HepG2 (cell line): Measurements from ENCODE around the gene JPH3. TPM values are rescaled to one million over a fixed set of nuclear protein-coding genes. Genes with fewer than 3 reads are reported as not detected.

Experiments used
- AHR ChIP-seq: IDR thresholded peaks from 2 replicates; pipeline ENCODE4 v1.6.1; 2018; ENCODE audit warnings: missing genetic modification reagents, missing compliant biosample characterization
- FLYWCH1 ChIP-seq: sonication (generic); formaldehyde crosslinking; IDR thresholded peaks from 2 replicates; pipeline ENCODE4 v1.8.1; 2023; ENCODE audit warnings: mild to moderate bottlenecking, missing genetic modification reagents
- FOXC1 ChIP-seq: sonication (generic); formaldehyde crosslinking; IDR thresholded peaks from 2 replicates; pipeline ENCODE4 v1.8.0; 2022; ENCODE audit warnings: mild to moderate bottlenecking, missing genetic modification reagents, borderline replicate concordance
- HMG20B ChIP-seq: conservative IDR thresholded peaks from 2 replicates; pipeline ENCODE4 v1.6.1; 2016; ENCODE audit warnings: missing genetic modification reagents, missing compliant biosample characterization
- HOXA9 ChIP-seq: sonication (generic); formaldehyde crosslinking; IDR thresholded peaks from 2 replicates; pipeline ENCODE4 v1.8.1; 2022; ENCODE audit warnings: missing genetic modification reagents, mild to moderate bottlenecking, moderate library complexity, borderline replicate concordance
- KDM2A ChIP-seq: sonication (generic); formaldehyde crosslinking; IDR thresholded peaks from 2 replicates; pipeline ENCODE4 v1.4.0; 2020; ENCODE audit warnings: low read depth, missing genetic modification reagents, borderline replicate concordance
- MED13 ChIP-seq: sonication (generic); formaldehyde crosslinking; IDR thresholded peaks from 2 replicates; pipeline ENCODE4 v1.5.0; 2020; ENCODE audit warnings: missing genetic modification reagents
- NFKB2 ChIP-seq: sonication (generic); formaldehyde crosslinking; IDR thresholded peaks from 2 replicates; pipeline ENCODE4 v1.4.0; 2020; ENCODE audit warnings: missing genetic modification reagents, borderline replicate concordance
- XRCC5 ChIP-seq: fragments of 200-400 bp; formaldehyde crosslinking; optimal IDR thresholded peaks from 2 replicates; pipeline ENCODE3; 2017; ENCODE audit warnings: mild to moderate bottlenecking, low read length
- ZBTB21 ChIP-seq: sonication (generic); formaldehyde crosslinking; IDR thresholded peaks from 2 replicates; pipeline ENCODE4 v1.4.0; 2020; ENCODE audit warnings: missing genetic modification reagents
- ZNF232 ChIP-seq: sonication (generic); formaldehyde crosslinking; IDR thresholded peaks from 2 replicates; pipeline ENCODE4 v1.4.0; 2020; ENCODE audit warnings: missing genetic modification reagents, borderline replicate concordance
- ZNF570 ChIP-seq: sonication (generic); formaldehyde crosslinking; IDR thresholded peaks from 2 replicates; pipeline ENCODE4 v1.4.0; 2020; ENCODE audit warnings: mild to moderate bottlenecking, missing genetic modification reagents, borderline replicate concordance
- ZSCAN12 ChIP-seq: sonication (generic); formaldehyde crosslinking; IDR thresholded peaks from 2 replicates; pipeline ENCODE4 v1.9.0; 2021; ENCODE audit warnings: mild to moderate bottlenecking, missing genetic modification reagents
- polyA plus RNA-seq, 8 experiments: library from polyadenylated mRNA; depleted of rRNA in 3 of 8; stranded (reverse) in 7 of 8; unstranded in 1 of 8; fragments of >200 nt; fragmentation: Illumina TruSeq in 4 of 8; extraction: Trizol in 4 of 8; gene quantifications; 2 replicates each; pipeline versions ENCODE4 v1.2.1 to v1.2.3, GENCODE V29; 2011 to 2016; ENCODE audit warnings: low read depth in 4 of 8, missing spikeins in 1 of 8, mixed read lengths in 1 of 8; ENCODE audit not compliant: insufficient read depth in 1 of 8
- total RNA-seq, 5 experiments: library from RNA; depleted of rRNA; stranded (reverse); fragments of >200 nt; fragmentation: Illumina TruSeq; extraction: Trizol; gene quantifications; 2 replicates each; pipeline ENCODE4 v1.2.3, GENCODE V29; 2016; ENCODE audit warnings: low read depth in 1 of 5
- TF ChIP-seq, protein P1 (sequence below): IDR thresholded peaks from 2 replicates; pipeline ENCODE4 v1.6.1; 2016
- TF ChIP-seq, protein P2 (sequence below): sonication (generic); formaldehyde crosslinking; IDR thresholded peaks from 2 replicates; pipeline ENCODE4 v1.8.1; 2023; ENCODE audit warnings: mild to moderate bottlenecking, missing genetic modification reagents
- TF ChIP-seq, protein P3 (sequence below): sonication (generic); formaldehyde crosslinking; IDR thresholded peaks from 2 replicates; pipeline ENCODE4 v1.4.0; 2020; ENCODE audit warnings: missing genetic modification reagents
- TF ChIP-seq, protein P4 (sequence below): sonication (generic); formaldehyde crosslinking; IDR thresholded peaks from 2 replicates; pipeline ENCODE4 v1.5.1; 2020; ENCODE audit warnings: mild to moderate bottlenecking, missing genetic modification reagents, moderate library complexity
- TF ChIP-seq, protein P5 (sequence below): sonication (generic); formaldehyde crosslinking; IDR thresholded peaks from 2 replicates; pipeline ENCODE4 v1.4.0; 2020; ENCODE audit warnings: missing genetic modification reagents, borderline replicate concordance

The JPH3 gene
- total and polyA plus RNA-seq, 2 of the 13 experiments (the other 11 are each of a cell fraction or from before 2014, with no cell fraction given) = not detected

DNA sequence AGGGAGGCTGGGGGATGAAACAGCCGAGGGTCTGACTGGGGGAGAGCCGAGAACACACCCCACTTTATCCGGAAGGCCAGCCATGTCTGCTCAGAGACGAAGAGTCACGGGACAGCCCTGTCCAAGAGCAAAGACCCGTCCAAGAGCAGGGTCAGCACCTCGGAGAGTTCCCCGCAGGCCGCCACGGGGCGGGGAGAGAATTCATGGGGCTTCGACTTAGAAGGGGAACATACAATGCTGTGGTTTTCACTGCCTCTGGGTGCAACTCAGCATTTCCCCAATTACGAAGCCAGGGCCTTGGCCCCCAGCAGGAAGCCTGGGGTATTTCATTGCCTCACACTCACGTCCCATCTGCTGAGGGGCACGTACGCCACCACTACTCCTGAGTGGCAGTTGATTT, 59.3 kb downstream of the JPH3 start (continued):
- TF ChIP-seq ZNF570 (CRISPR knock-in tag) = no peak
- peak; percentile 81; the same call in 1 of the 2 replicates for TF ChIP-seq AHR (CRISPR knock-in tag)
- TF ChIP-seq KDM2A (CRISPR knock-in tag) = peak; percentile 65; the same call in 1 of the 2 replicates
- TF ChIP-seq, protein P1, sequence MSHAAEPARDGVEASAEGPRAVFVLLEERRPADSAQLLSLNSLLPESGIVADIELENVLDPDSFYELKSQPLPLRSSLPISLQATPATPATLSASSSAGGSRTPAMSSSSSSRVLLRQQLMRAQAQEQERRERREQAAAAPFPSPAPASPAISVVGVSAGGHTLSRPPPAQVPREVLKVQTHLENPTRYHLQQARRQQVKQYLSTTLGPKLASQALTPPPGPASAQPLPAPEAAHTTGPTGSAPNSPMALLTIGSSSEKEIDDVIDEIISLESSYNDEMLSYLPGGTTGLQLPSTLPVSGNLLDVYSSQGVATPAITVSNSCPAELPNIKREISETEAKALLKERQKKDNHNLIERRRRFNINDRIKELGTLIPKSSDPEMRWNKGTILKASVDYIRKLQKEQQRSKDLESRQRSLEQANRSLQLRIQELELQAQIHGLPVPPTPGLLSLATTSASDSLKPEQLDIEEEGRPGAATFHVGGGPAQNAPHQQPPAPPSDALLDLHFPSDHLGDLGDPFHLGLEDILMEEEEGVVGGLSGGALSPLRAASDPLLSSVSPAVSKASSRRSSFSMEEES = peak; percentile 77
- TF ChIP-seq, protein P2, sequence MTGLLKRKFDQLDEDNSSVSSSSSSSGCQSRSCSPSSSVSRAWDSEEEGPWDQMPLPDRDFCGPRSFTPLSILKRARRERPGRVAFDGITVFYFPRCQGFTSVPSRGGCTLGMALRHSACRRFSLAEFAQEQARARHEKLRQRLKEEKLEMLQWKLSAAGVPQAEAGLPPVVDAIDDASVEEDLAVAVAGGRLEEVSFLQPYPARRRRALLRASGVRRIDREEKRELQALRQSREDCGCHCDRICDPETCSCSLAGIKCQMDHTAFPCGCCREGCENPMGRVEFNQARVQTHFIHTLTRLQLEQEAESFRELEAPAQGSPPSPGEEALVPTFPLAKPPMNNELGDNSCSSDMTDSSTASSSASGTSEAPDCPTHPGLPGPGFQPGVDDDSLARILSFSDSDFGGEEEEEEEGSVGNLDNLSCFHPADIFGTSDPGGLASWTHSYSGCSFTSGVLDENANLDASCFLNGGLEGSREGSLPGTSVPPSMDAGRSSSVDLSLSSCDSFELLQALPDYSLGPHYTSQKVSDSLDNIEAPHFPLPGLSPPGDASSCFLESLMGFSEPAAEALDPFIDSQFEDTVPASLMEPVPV (CRISPR knock-in tag) = 0 out of 2 replicates have a peak, but pooled peaks have one; percentile 23
- TF ChIP-seq ZSCAN12 (CRISPR knock-in tag) = 0 out of 2 replicates have a peak, but pooled peaks have one; percentile 68
- 0 out of 2 replicates have a peak, but pooled peaks have one; percentile 47 for TF ChIP-seq ZBTB21 (CRISPR knock-in tag)
- peak; percentile 75; the same call in 1 of the 2 replicates for TF ChIP-seq FOXC1 (CRISPR knock-in tag)
- TF ChIP-seq HMG20B (CRISPR knock-in tag) = 0 out of 2 replicates have a peak, but pooled peaks have one; percentile 41
- peak; percentile 63; the same call in 1 of the 2 replicates for TF ChIP-seq MED13 (CRISPR knock-in tag)
- no peak for TF ChIP-seq FLYWCH1
- TF ChIP-seq, protein P3, sequence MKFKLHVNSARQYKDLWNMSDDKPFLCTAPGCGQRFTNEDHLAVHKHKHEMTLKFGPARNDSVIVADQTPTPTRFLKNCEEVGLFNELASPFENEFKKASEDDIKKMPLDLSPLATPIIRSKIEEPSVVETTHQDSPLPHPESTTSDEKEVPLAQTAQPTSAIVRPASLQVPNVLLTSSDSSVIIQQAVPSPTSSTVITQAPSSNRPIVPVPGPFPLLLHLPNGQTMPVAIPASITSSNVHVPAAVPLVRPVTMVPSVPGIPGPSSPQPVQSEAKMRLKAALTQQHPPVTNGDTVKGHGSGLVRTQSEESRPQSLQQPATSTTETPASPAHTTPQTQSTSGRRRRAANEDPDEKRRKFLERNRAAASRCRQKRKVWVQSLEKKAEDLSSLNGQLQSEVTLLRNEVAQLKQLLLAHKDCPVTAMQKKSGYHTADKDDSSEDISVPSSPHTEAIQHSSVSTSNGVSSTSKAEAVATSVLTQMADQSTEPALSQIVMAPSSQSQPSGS (CRISPR knock-in tag) = peak; percentile 54; the same call in 1 of the 2 replicates
- TF ChIP-seq, protein P4, sequence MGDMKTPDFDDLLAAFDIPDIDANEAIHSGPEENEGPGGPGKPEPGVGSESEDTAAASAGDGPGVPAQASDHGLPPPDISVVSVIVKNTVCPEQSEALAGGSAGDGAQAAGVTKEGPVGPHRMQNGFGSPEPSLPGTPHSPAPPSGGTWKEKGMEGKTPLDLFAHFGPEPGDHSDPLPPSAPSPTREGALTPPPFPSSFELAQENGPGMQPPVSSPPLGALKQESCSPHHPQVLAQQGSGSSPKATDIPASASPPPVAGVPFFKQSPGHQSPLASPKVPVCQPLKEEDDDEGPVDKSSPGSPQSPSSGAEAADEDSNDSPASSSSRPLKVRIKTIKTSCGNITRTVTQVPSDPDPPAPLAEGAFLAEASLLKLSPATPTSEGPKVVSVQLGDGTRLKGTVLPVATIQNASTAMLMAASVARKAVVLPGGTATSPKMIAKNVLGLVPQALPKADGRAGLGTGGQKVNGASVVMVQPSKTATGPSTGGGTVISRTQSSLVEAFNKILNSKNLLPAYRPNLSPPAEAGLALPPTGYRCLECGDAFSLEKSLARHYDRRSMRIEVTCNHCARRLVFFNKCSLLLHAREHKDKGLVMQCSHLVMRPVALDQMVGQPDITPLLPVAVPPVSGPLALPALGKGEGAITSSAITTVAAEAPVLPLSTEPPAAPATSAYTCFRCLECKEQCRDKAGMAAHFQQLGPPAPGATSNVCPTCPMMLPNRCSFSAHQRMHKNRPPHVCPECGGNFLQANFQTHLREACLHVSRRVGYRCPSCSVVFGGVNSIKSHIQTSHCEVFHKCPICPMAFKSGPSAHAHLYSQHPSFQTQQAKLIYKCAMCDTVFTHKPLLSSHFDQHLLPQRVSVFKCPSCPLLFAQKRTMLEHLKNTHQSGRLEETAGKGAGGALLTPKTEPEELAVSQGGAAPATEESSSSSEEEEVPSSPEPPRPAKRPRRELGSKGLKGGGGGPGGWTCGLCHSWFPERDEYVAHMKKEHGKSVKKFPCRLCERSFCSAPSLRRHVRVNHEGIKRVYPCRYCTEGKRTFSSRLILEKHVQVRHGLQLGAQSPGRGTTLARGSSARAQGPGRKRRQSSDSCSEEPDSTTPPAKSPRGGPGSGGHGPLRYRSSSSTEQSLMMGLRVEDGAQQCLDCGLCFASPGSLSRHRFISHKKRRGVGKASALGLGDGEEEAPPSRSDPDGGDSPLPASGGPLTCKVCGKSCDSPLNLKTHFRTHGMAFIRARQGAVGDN (CRISPR knock-in tag) = peak; percentile 36
- peak; percentile 96 for TF ChIP-seq ZNF232 (CRISPR knock-in tag)
- TF ChIP-seq NFKB2 (CRISPR knock-in tag) = peak; percentile 92
- peak; percentile 20 for TF ChIP-seq XRCC5
- TF ChIP-seq HOXA9 (CRISPR knock-in tag) = peak; percentile 73; the same call in 1 of the 2 replicates
- TF ChIP-seq, protein P5, sequence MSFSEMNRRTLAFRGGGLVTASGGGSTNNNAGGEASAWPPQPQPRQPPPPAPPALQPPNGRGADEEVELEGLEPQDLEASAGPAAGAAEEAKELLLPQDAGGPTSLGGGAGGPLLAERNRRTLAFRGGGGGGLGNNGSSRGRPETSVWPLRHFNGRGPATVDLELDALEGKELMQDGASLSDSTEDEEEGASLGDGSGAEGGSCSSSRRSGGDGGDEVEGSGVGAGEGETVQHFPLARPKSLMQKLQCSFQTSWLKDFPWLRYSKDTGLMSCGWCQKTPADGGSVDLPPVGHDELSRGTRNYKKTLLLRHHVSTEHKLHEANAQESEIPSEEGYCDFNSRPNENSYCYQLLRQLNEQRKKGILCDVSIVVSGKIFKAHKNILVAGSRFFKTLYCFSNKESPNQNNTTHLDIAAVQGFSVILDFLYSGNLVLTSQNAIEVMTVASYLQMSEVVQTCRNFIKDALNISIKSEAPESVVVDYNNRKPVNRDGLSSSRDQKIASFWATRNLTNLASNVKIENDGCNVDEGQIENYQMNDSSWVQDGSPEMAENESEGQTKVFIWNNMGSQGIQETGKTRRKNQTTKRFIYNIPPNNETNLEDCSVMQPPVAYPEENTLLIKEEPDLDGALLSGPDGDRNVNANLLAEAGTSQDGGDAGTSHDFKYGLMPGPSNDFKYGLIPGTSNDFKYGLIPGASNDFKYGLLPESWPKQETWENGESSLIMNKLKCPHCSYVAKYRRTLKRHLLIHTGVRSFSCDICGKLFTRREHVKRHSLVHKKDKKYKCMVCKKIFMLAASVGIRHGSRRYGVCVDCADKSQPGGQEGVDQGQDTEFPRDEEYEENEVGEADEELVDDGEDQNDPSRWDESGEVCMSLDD = peak; percentile 76; the same call in 1 of the 2 replicates
